A375 (cell line): ENCODE measurements around the gene SBK1. TPM values are rescaled to one million over a fixed set of nuclear protein-coding genes. Genes with fewer than 3 reads are reported as not detected.

Experiments used
- small RNA-seq: library from RNA; depleted of rRNA; stranded (forward); fragments of <200 nt; gene quantifications from one replicate; pipeline ENCODE3, GENCODE V24; 2014
- total RNA-seq: library from RNA; depleted of rRNA; stranded (reverse); fragments of >200 nt; shearing (Covaris generic); gene quantifications from 2 replicates; pipeline ENCODE4 v1.2.3, GENCODE V29; 2014; rRNA removed

Gene SBK1
- total RNA-seq = 0.03 and 0.15 TPM in 2 replicates

DNA sequence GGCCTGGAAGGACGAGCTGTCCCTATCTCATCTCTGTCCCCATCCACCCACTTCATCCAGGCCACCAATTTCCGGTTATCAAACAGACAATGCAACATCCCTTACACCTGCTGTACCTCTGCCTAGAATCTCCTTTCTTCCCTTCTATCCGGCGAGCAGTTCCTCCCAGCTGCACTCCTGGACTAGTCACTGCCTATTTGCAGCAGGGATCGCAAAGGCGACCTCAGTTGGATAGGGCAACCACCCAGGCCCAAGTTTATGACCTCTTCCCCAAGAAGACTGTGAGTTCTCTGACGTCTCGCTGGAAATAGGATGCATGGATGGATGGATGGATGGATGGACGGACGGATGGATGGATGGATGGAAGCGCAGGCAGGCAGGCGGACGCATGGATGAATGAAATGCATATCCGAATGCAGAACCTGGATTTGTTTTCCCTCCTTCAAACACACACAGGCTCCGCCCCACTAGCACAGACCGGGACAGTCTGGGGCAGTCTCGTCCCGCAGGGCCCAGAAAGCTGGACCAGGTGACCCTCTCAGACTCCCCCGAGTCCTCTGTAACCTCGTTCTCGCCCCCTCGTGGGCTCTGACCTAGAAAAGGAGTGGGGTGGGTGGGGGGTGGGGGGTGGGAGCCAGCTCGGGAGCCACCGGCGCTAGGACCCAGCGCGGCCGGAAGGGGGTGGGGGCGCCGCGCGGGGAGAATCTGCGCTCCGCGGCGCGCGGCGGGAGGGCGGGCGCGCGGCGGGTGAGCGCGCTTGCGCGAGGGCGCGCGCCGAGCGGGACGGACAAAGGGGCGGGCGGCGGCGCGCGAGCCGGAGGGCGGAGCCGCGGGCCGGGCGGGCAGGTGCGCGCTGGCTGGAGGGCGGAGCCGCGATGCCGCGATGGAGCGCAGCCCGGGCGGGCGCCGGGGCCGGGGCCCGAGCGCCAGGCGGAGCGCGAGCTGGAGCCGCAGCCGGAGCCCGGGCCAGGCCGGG, at the start of gene SBK1:
Gene SBK1 (plus strand): TSS at position 875 of the 976 bp plus-strand sequence. CDS start 24,867 bp downstream, outside the sequence.

DNA sequence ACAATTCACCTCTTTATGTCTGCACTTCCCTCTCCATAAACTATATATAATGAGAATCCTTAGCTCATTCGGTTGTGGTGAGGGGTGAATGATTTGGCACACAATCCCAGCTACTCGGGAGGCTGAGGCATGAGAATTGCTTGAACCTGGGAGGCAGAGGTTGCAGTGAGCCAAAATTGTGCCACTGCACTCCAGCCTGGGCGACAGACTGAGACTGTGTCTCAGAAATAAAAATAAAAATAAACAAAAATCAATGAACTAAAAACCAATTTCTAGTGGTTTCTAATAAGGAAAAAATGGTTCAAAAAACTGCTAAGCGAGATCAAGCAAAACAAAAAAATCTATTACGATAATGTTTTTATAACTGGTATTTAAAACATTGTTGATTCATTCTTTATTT, 71.1 kb downstream of the SBK1 start, which contains the start of gene NPIPB6:
Gene NPIPB6 (minus strand): TSS at position 101 of the 400 bp plus-strand sequence. CDS start 686 bp downstream, outside the sequence.

Small RNA genes lying within 50 kb of the gene (small RNA-seq; reads per million reads assigned to genes)
- not detected for gene AC138904.2

Other genes with a start within 250 kb of the SBK1 start
- 0.13 TPM in 1 of 2 replicates, not detected in the other for gene GSG1L, start 228.8 kb upstream of the SBK1 start, total RNA-seq
- 137 and 143 TPM in 2 replicates for gene XPO6, start 80.6 kb upstream of the SBK1 start, total RNA-seq
- gene NPIPB6, start 71.0 kb downstream of the SBK1 start, total RNA-seq = 2.0 and 3.2 TPM in 2 replicates
- 75.5 and 80.9 TPM in 2 replicates for gene EIF3CL, start 111.3 kb downstream of the SBK1 start, total RNA-seq
- gene NPIPB7, start 179.8 kb downstream of the SBK1 start, total RNA-seq = not detected in 2 replicates
- gene CLN3, start 199.5 kb downstream of the SBK1 start, total RNA-seq = 10.3 and 15.0 TPM in 2 replicates
- gene APOBR, start 202.1 kb downstream of the SBK1 start, total RNA-seq = 0.05 and 0.19 TPM in 2 replicates
- not detected in 2 replicates for gene IL27, start 214.3 kb downstream of the SBK1 start, total RNA-seq
- gene NUPR1, start 246.4 kb downstream of the SBK1 start, total RNA-seq = 15.4 and 20.1 TPM in 2 replicates